K562 (cell line): ENCODE measurements around the gene DGCR6L. TPM values are rescaled to one million over a fixed set of nuclear protein-coding genes. Genes with fewer than 3 reads are reported as not detected.
"Not testable (repeated sequence)": the region's sequence is repeated elsewhere in the genome, so short reads cannot be mapped to it uniquely, and the experiment has no call there.

Experiments
- ATAC-seq: fragments of 200-7000 bp; cut with Tn5 transposase; 3 replicates; pipeline ENCODE4 v1.9.1; 2020; ENCODE audit warnings: moderate library complexity
- BruUV-seq: library from RNA; stranded (reverse); fragments of 400-500 nt; replicated peaks from 2 replicates; lab custom pipeline; 2021; lab: Mats Ljungman, UMichigan
- CTCF ChIA-PET: fragments of 300-600 bp; formaldehyde crosslinking; extraction: SDS; loops from one replicate; lab custom pipeline; 2021; ENCODE audit warnings: low intra/inter-chr PET ratio; lab: Yijun Ruan, JAX
- POLR2A ChIA-PET: fragments of 300-600, 350-650 bp; sonication (Branson Sonifier 250); formaldehyde crosslinking; extraction: SDS; loops from one replicate; lab custom pipeline; 2021; ENCODE audit warnings: antibody characterized with exemption, inconsistent platforms; lab: Yijun Ruan, JAX
- DNase-seq, 4 experiments: peaks; one replicate each; pipeline versions ENCODE4 v3.0.0 to v3.0.0-alpha.2; 2011 to 2018; ENCODE audit warnings: low spot score in 3 of 4, mixed read lengths in 3 of 4; ENCODE audit errors: extremely low read depth in 1 of 4
- FAIRE-seq: peaks from 2 replicates; lab custom pipeline; 2011; peaks lifted over from hg19 to GRCh38; lab: Jason Lieb, UNC
- H2AFZ ChIP-seq: 2 replicates; pipeline ENCODE4 v1.6.0; 2011; ENCODE audit warnings: low read depth, low read length, control low read depth, inconsistent platforms
- H3K27ac ChIP-seq: fragments of 200-600 bp; 3 replicates; pipeline ENCODE4 v1.8.0; 2011; ENCODE audit warnings: low read depth, mild to moderate bottlenecking, control low read depth, inconsistent platforms, low read length, moderate library complexity, mixed read lengths; ENCODE audit errors: extremely low read depth
- H3K27me3 ChIP-seq, 2 experiments: fragments of 300-600 bp in 1 of 2; 2 replicates in 1 of 2; 3 replicates in 1 of 2; pipeline versions ENCODE4 v1.6.0 to v1.8.0; 2011; ENCODE audit warnings: inconsistent platforms in 2 of 2, low read length in 2 of 2, mild to moderate bottlenecking in 1 of 2, mixed read lengths in 1 of 2, moderate library complexity in 1 of 2; ENCODE audit not compliant: control insufficient read depth in 2 of 2, insufficient read depth in 2 of 2
- H3K36me3 ChIP-seq: fragments of 300-600 bp; 3 replicates; pipeline ENCODE4 v1.8.0; 2011; ENCODE audit warnings: mild to moderate bottlenecking, low read length, inconsistent platforms; ENCODE audit not compliant: control insufficient read depth, insufficient read depth
- H3K4me1 ChIP-seq, 2 experiments: fragments of 200-600 bp in 1 of 2; replicated peaks in 1 of 2; 2 replicates in 1 of 2; 3 replicates in 1 of 2; pipeline versions ENCODE4 v1.5.1 to v1.8.0; 2011; ENCODE audit warnings: inconsistent platforms in 2 of 2, low read length in 2 of 2, mild to moderate bottlenecking in 1 of 2, mixed read lengths in 1 of 2, moderate library complexity in 1 of 2; ENCODE audit not compliant: control insufficient read depth in 2 of 2, insufficient read depth in 2 of 2
- H3K4me2 ChIP-seq: 2 replicates; pipeline ENCODE4 v1.6.1; 2011; ENCODE audit warnings: low read length, control low read depth, inconsistent platforms, mixed read lengths; ENCODE audit not compliant: insufficient read depth
- H3K4me3 ChIP-seq: fragments of 200-600 bp; sonication (generic), shearing (Covaris generic); 2 replicates; pipeline ENCODE4 v1.5.1; 2016; ENCODE audit warnings: control low read depth, inconsistent platforms
- H3K79me2 ChIP-seq: fragments of 200-600 bp; 3 replicates; pipeline ENCODE4 v1.8.0; 2011; ENCODE audit warnings: low read length, inconsistent platforms; ENCODE audit not compliant: control insufficient read depth, insufficient read depth
- H3K9ac ChIP-seq, 2 experiments: 2 replicates each; pipeline versions ENCODE4 v1.6.0 to v1.6.1; 2011; ENCODE audit warnings: low read depth in 2 of 2, low read length in 2 of 2, control low read depth in 1 of 2, inconsistent platforms in 1 of 2, mild to moderate bottlenecking in 1 of 2, mixed read lengths in 1 of 2; ENCODE audit not compliant: insufficient read depth in 1 of 2
- H3K9me1 ChIP-seq: one replicate; pipeline ENCODE4 v1.6.0; 2011; ENCODE audit warnings: inconsistent platforms, mild to moderate bottlenecking, low read length, moderate library complexity; ENCODE audit not compliant: control insufficient read depth, insufficient read depth
- H3K9me3 ChIP-seq: replicated peaks from 2 replicates; pipeline ENCODE4 v1.5.1; 2011; ENCODE audit warnings: low read depth, low read length, inconsistent platforms; ENCODE audit not compliant: control insufficient read depth, insufficient read depth
- H4K20me1 ChIP-seq: replicated peaks from 2 replicates; pipeline ENCODE4 v1.6.1; 2011; ENCODE audit warnings: low read length, inconsistent platforms, mixed read lengths; ENCODE audit not compliant: control insufficient read depth, insufficient read depth
- ARNT ChIP-seq, 2 experiments: fragments of 450-650 bp; IDR thresholded peaks; 2 replicates each; pipeline ENCODE4 v1.6.1; 2016; ENCODE audit warnings: mild to moderate bottlenecking in 1 of 2
- ATF6 ChIP-seq: sonication (generic); formaldehyde crosslinking; IDR thresholded peaks from 2 replicates; pipeline ENCODE4 v1.4.0; 2020; ENCODE audit warnings: mild to moderate bottlenecking, missing genetic modification reagents
- BHLHE40 ChIP-seq: IDR thresholded peaks from 2 replicates; pipeline ENCODE4 v1.6.1; 2011; ENCODE audit warnings: low read length, improper control_type of control experiment
- CC2D1A ChIP-seq: fragments of 450-650 bp; IDR thresholded peaks from 2 replicates; pipeline ENCODE4 v1.6.1; 2017; ENCODE audit warnings: mild to moderate bottlenecking
- CREB1 ChIP-seq, 2 experiments: sonication (generic) in 1 of 2; formaldehyde crosslinking in 1 of 2; IDR thresholded peaks; 2 replicates each; pipeline versions ENCODE4 v1.6.1 to v1.8.0; 2012 to 2022; ENCODE audit warnings: inconsistent platforms in 1 of 2, mild to moderate bottlenecking in 1 of 2, missing genetic modification reagents in 1 of 2, moderate library complexity in 1 of 2
- DMBX1 ChIP-seq: fragments of 250-450 bp; sonication (Bioruptor Pico); IDR thresholded peaks from 2 replicates; pipeline ENCODE4 v1.8.0; 2022; ENCODE audit warnings: inconsistent platforms, mild to moderate bottlenecking, moderate library complexity, borderline replicate concordance
- JUND ChIP-seq, 2 experiments: IDR thresholded peaks; 2 replicates in 1 of 2; 3 replicates in 1 of 2; pipeline ENCODE4 v1.6.1; 2011; ENCODE audit warnings: borderline replicate concordance in 2 of 2, low read depth in 2 of 2, low read length in 2 of 2, improper control_type of control experiment in 1 of 2, missing biosample characterization in 1 of 2, missing genetic modification characterization in 1 of 2, missing genetic modification reagents in 1 of 2
- KLF16 ChIP-seq: IDR thresholded peaks from 2 replicates; pipeline ENCODE4 v1.6.1; 2016; ENCODE audit warnings: antibody characterized with exemption
- LCOR ChIP-seq: sonication (generic); formaldehyde crosslinking; IDR thresholded peaks from 2 replicates; pipeline ENCODE4 v1.8.0; 2022; ENCODE audit warnings: mild to moderate bottlenecking, missing genetic modification reagents
- MLX ChIP-seq, 2 experiments: fragments of 450-650 bp in 1 of 2; sonication (generic) in 1 of 2; formaldehyde crosslinking; conservative IDR thresholded peaks; 2 replicates each; pipeline versions ENCODE4 v1.4.0 to v1.8.1; 2020 to 2022; ENCODE audit warnings: mild to moderate bottlenecking in 1 of 2, missing genetic modification reagents in 1 of 2
- PURB ChIP-seq: sonication (generic); formaldehyde crosslinking; IDR thresholded peaks from 2 replicates; pipeline ENCODE4 v1.9.0; 2021; ENCODE audit warnings: low read depth, mild to moderate bottlenecking, missing genetic modification reagents
- RAD21 ChIP-seq, 2 experiments: fragments of 250-450 bp in 1 of 2; fragments of 450-650 bp in 1 of 2; sonication (Bioruptor Pico) in 1 of 2; formaldehyde crosslinking in 1 of 2; IDR thresholded peaks in 1 of 2; conservative IDR thresholded peaks in 1 of 2; 2 replicates each; pipeline versions ENCODE4 v1.4.0 to v1.8.0; 2020 to 2022; ENCODE audit warnings: mild to moderate bottlenecking in 2 of 2, moderate library complexity in 1 of 2
- SMAD4 ChIP-seq: fragments of 250-450 bp; sonication (Bioruptor Pico); conservative IDR thresholded peaks from 2 replicates; pipeline ENCODE4 v1.8.0; 2021; ENCODE audit warnings: inconsistent platforms, mild to moderate bottlenecking, moderate library complexity
- USF1 ChIP-seq: sonication (generic); formaldehyde crosslinking; IDR thresholded peaks from 2 replicates; pipeline ENCODE4 v1.9.0; 2022; ENCODE audit warnings: mild to moderate bottlenecking, missing genetic modification reagents
- ZNF584 ChIP-seq: fragments of 200-800 bp; sonication (Bioruptor generic); IDR thresholded peaks from 2 replicates; pipeline ENCODE4 v1.6.1; 2016; ENCODE audit warnings: low read depth, mild to moderate bottlenecking, missing genetic modification characterization, missing compliant biosample characterization
- WGBS: fragments of 100-300 bp; shearing (Covaris generic); methylation state at CpG from one replicate; pipeline ENCODE4 v1.1.6; 2016; ENCODE audit warnings: low coverage, mixed read lengths; ENCODE audit not compliant: insufficient coverage; ENCODE audit errors: missing lambda C conversion rate; 5-methylcytosine and 5-hydroxymethylcytosine counted together
- in situ Hi-C: fragments of 300-500 bp; cut with MboI; formaldehyde crosslinking; loops from 4 replicates; pipeline ENCODE4 v1.15.0; 2018; ENCODE audit warnings: inconsistent platforms, mixed read lengths
- intact Hi-C: fragments of 100-400 bp; cut with micrococcal nuclease; formaldehyde crosslinking; loops from 2 replicates; pipeline ENCODE4 v1.14.2; 2022
- polyA plus RNA-seq, 8 experiments: library from polyadenylated mRNA; depleted of rRNA in 4 of 8; stranded (reverse) in 5 of 8; unstranded in 3 of 8; fragments of >200 nt; fragmentation: Nextera tagmentation in 2 of 8; fragmentation: Illumina TruSeq in 1 of 8; extraction: Ambion mirVana in 2 of 8; extraction: Trizol in 1 of 8; gene quantifications; 2 replicates each; pipeline versions ENCODE4 v1.2.1 to v1.2.3, GENCODE V29; 2011 to 2014; ENCODE audit warnings: inconsistent platforms in 1 of 8, missing spikeins in 1 of 8
- total RNA-seq, 7 experiments: library from RNA; depleted of rRNA in 6 of 7; stranded (reverse); fragments of >200 nt in 6 of 7; fragmentation: Illumina TruSeq in 2 of 7; extraction: Trizol in 2 of 7; gene quantifications; 2 replicates each; pipeline versions ENCODE4 v1.2.1 to v1.2.3, GENCODE V29; 2011 to 2021; ENCODE audit warnings: low replicate concordance in 1 of 7

The DGCR6L gene
- total and polyA plus RNA-seq, 9 of the 15 experiments (the other 6 are each of a cell fraction or from before 2014, with no cell fraction given) = 3.6 to 151 (median 51.0) TPM

DNA sequence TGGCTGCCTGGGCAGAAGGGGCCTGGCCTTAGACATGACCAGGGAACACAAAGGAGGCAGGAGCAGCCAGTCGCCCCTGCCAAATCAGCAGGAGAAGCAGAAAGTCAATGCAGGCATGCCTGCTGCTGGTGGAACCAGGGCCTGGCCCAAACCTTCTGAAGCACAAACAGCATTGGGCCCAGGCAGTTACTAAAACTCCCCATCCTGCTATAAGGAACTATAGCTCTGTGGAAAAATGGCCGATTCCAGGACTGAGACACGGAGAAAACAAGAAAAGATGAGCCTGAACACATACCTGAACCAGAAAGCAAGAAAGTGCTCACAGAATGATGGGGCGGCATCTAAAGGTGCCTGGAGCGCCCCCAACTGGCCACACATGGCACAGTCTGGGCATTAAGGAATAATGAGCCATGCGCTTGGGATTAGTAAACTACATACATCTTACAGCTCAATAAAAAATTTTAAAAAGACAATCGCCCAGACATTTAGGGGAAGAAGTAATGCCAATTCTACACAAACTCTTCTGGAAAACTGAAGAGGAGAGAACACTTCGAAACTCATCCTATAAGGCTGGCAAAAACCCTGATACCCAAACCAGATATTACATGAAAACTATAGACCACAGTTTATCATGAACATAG is 2.3 kb downstream of the DGCR6L start:
- DNase-seq (peak in 3 of 4 experiments; percentile 48 to 69 (median 58)), ATAC-seq (peak; percentile 25), FAIRE-seq (peak; percentile 93)
- Histone ChIP-seq H3K9ac (peak overlapping the region in 1 of 2 experiments; percentile 75; a peak in 2 of 4 replicates), H3K4me2 (peak overlapping the region; percentile 8; the same call in 1 of the 2 replicates), H3K4me1 (peaks cover 29 to 61% of the 10 kb centered on the region in 2 experiments), H4K20me1 (peaks cover 16% of the 10 kb centered on the region), H3K79me2 (peaks cover 27% of the 10 kb centered on the region)
- H2AFZ ChIP-seq; H3K36me3 ChIP-seq; H3K9me1 ChIP-seq; BruUV-seq; intact Hi-C loops; H3K4me3 ChIP-seq; H3K9me3 ChIP-seq; H3K27ac ChIP-seq; H3K27me3 ChIP-seq; TF ChIP-seq CREB1 (IDR thresholded peaks at IDR 0.05): not testable (repeated sequence)
- CTCF ChIA-PET = interaction anchor here (0.5 to 1.3 kb wide), 3 partner anchors 32 to 144 kb away, joined by 3 to 5 read pairs (median 3); no protein-coding TSS in a partner anchor
- in situ Hi-C loops = loop anchor here (25.0 kb wide), 1 partner anchor 1905 kb away; no protein-coding TSS in a partner anchor
- WGBS = 16% methylated on average over 8 of the region's 8 CpGs
- POLR2A ChIA-PET = interaction anchor here (0.6 to 1.4 kb wide), 5 partner anchors 9 to 405 kb away, joined by 3 to 7 read pairs (median 3); no protein-coding TSS in a partner anchor
- TF ChIP-seq USF1 = peak; percentile 60; the same call in 1 of the 2 replicates
- peak; percentile 66; the same call in 1 of the 2 replicates for TF ChIP-seq CC2D1A
- TF ChIP-seq ZNF584 = 0 out of 2 replicates have a peak, but pooled peaks have one; percentile 52
- TF ChIP-seq LCOR (CRISPR knock-in tag) = peak; percentile 82; the same call in 1 of the 2 replicates
- TF ChIP-seq BHLHE40 = peak; percentile 12; the same call in 1 of the 2 replicates
- 0 out of 2 replicates have a peak, but pooled peaks have one; percentile 43 for TF ChIP-seq SMAD4 (CRISPR knock-in tag)
- TF ChIP-seq PURB (CRISPR knock-in tag) = peak; percentile 99; the same call in 1 of the 2 replicates
- TF ChIP-seq KLF16 = peak; percentile 75; the same call in 1 of the 2 replicates
- TF ChIP-seq ARNT (IDR thresholded peaks at IDR 0.05) = 0 out of 4 replicates have a peak, but pooled peaks of 1 of the 2 experiments have one; percentile 80
- TF ChIP-seq ATF6 (CRISPR knock-in tag) = 0 out of 2 replicates have a peak, but pooled peaks have one; percentile 32
- peak in 1 of 2 experiments; percentile 74; a peak in 3 of 4 replicates for TF ChIP-seq RAD21 (CRISPR knock-in tag; conservative IDR thresholded peaks at IDR 0.05 in 1 of 2, IDR thresholded peaks at IDR 0.05 in 1 of 2)
- TF ChIP-seq JUND (IDR thresholded peaks at IDR 0.05; ENCODE audit: borderline replicate concordance, low read depth, low read length) = peak; percentile 33; the same call in 1 of the 2 replicates
- TF ChIP-seq JUND (tag; IDR thresholded peaks at IDR 0.05; ENCODE audit: borderline replicate concordance, low read depth, low read length) = peak; percentile 15; the same call in 2 of the 3 replicates
- 0 out of 4 replicates have a peak, but pooled peaks of 1 of the 2 experiments have one; percentile 22 for TF ChIP-seq MLX (CRISPR knock-in tag; conservative IDR thresholded peaks at IDR 0.05)
- TF ChIP-seq CREB1 (CRISPR knock-in tag; IDR thresholded peaks at IDR 0.05) = 0 out of 2 replicates have a peak, but pooled peaks have one; percentile 39
- 0 out of 2 replicates have a peak, but pooled peaks have one; percentile 19 for TF ChIP-seq DMBX1 (CRISPR knock-in tag)
